Natural killer cell (primary cell): Measurements from ENCODE around the gene TANC1. TPM values are rescaled to one million over a fixed set of nuclear protein-coding genes. Genes with fewer than 3 reads are reported as not detected.

Experiments used
- ATAC-seq, 3 donors: fragments of 150-1000 bp in 2 of 3; fragments of 200-7000 bp in 1 of 3; cut with Tn5 transposase; 1 replicate in 1 of 3; 2 replicates in 2 of 3; pipeline ENCODE4 v1.10.0; 2021; ENCODE audit warnings: mild to moderate bottlenecking in 2 of 3, moderate library complexity in 2 of 3
- DNase-seq, 2 donors: peaks; one replicate each; pipeline versions ENCODE4 v3.0.0 to v3.0.0-alpha.2; 2013 to 2021; ENCODE audit warnings: mixed read lengths in 1 of 2
- H3K27ac ChIP-seq: one replicate; pipeline ENCODE4 v1.5.1; 2013; ENCODE audit warnings: mild to moderate bottlenecking, low read length
- H3K27me3 ChIP-seq: one replicate; pipeline ENCODE4 v1.6.1; 2013; ENCODE audit warnings: low read length; ENCODE audit not compliant: control insufficient read depth, insufficient read depth
- H3K36me3 ChIP-seq: one replicate; pipeline ENCODE4 v1.6.1; 2013; ENCODE audit warnings: low read length; ENCODE audit not compliant: control insufficient read depth, insufficient read depth
- H3K4me1 ChIP-seq: one replicate; pipeline ENCODE4 v1.6.1; 2013; ENCODE audit warnings: low read length; ENCODE audit not compliant: control insufficient read depth, insufficient read depth
- H3K4me3 ChIP-seq: one replicate; pipeline ENCODE4 v1.5.1; 2013; ENCODE audit warnings: low read length
- H3K9me3 ChIP-seq: one replicate; pipeline ENCODE4 v1.6.1; 2013; ENCODE audit warnings: low read length; ENCODE audit not compliant: control insufficient read depth, insufficient read depth
- H3K27ac Mint-ChIP-seq, 2 donors: one replicate each; pipeline ENCODE4 v1.8.0; 2022; ENCODE audit warnings: mild to moderate bottlenecking in 2 of 2, mixed read lengths in 2 of 2, moderate library complexity in 1 of 2
- H3K27me3 Mint-ChIP-seq, 2 donors: one replicate each; pipeline ENCODE4 v1.8.0; 2022; ENCODE audit warnings: low read depth in 2 of 2, mixed read lengths in 2 of 2
- H3K36me3 Mint-ChIP-seq: one replicate; pipeline ENCODE4 v1.8.0; 2022; ENCODE audit warnings: mixed read lengths
- H3K4me1 Mint-ChIP-seq, 2 donors: one replicate each; pipeline ENCODE4 v1.8.0; 2022; ENCODE audit warnings: mixed read lengths in 2 of 2
- H3K4me3 Mint-ChIP-seq: one replicate; pipeline ENCODE4 v1.8.0; 2022; ENCODE audit warnings: mild to moderate bottlenecking, moderate library complexity, mixed read lengths
- H3K9me3 Mint-ChIP-seq, 2 donors: one replicate each; pipeline ENCODE4 v1.8.0; 2022; ENCODE audit warnings: mixed read lengths in 2 of 2
- CTCF ChIP-seq: fragments of 200-600 bp; IDR thresholded peaks from one replicate; pipeline ENCODE4 v1.8.0; 2022; ENCODE audit warnings: antibody characterized with exemption
- WGBS: methylation state at CpG from one replicate; pipeline ENCODE4 v1.1.7; 2013; ENCODE audit warnings: missing lambda C conversion rate; ENCODE audit not compliant: insufficient coverage; 5-methylcytosine and 5-hydroxymethylcytosine counted together
- intact Hi-C: fragments of 100-400 bp; cut with micrococcal nuclease; formaldehyde crosslinking; loops from one replicate; pipeline ENCODE4 v1.14.2; 2022
- total RNA-seq, 4 donors: library from RNA; stranded (reverse); fragments of 120-200 nt in 1 of 4; gene quantifications; one replicate each; pipeline versions ENCODE4 v1.2.3 to v1.2.4, GENCODE V29; 2013 to 2022

Gene TANC1
- total RNA-seq, 3 donors from 2014 or later (not counting 1 experiment from before 2014, with no cell fraction given), result 0.82 to 4.2 (median 1.1) TPM

GRCh38 chr2:158996378-158996993, 28.0 kb downstream of the TANC1 start:
- ATAC-seq, result no peak
- Mint-ChIP-seq H3K9me3 (no peaks in the 10 kb centered on the region), H3K4me1 (no peaks in the 10 kb centered on the region), H3K4me3 (no peak overlapping the region), H3K27ac (no peak overlapping the region), H3K36me3 (no peaks in the 10 kb centered on the region), H3K27me3 (no peaks in the 10 kb centered on the region)
- TF ChIP-seq CTCF, result peak; percentile 40
- no peak for DNase-seq
- H3K4me1 ChIP-seq, result no peaks in the 10 kb centered on the region
- 100% methylated on average over 2 of the region's 4 CpGs for WGBS
- H3K27me3 ChIP-seq, result no peaks in the 10 kb centered on the region
- no peak overlapping the region for H3K4me3 ChIP-seq
- no peak overlapping the region for H3K27ac ChIP-seq
- no peaks in the 10 kb centered on the region for H3K9me3 ChIP-seq
- intact Hi-C loops, result no loop called here
- H3K36me3 ChIP-seq, result no peaks in the 10 kb centered on the region

GRCh38 chr2:158997037-158997790, 28.8 kb downstream of the TANC1 start:
- Histone ChIP-seq H3K4me1 (no peaks in the 10 kb centered on the region), H3K36me3 (no peaks in the 10 kb centered on the region), H3K27me3 (no peaks in the 10 kb centered on the region), H3K27ac (no peak overlapping the region), H3K4me3 (no peak overlapping the region), H3K9me3 (no peaks in the 10 kb centered on the region)
- no peak overlapping the region for H3K4me3 Mint-ChIP-seq
- WGBS, result 61% methylated on average over 4 of the region's 4 CpGs
- H3K36me3 Mint-ChIP-seq, result no peaks in the 10 kb centered on the region
- intact Hi-C loops, result no loop called here
- H3K27ac Mint-ChIP-seq, result no peak overlapping the region
- H3K9me3 Mint-ChIP-seq, result no peaks in the 10 kb centered on the region
- no peak for DNase-seq
- no peaks in the 10 kb centered on the region for H3K4me1 Mint-ChIP-seq
- no peaks in the 10 kb centered on the region for H3K27me3 Mint-ChIP-seq
- TF ChIP-seq CTCF, result no peak
- no peak for ATAC-seq

GRCh38 chr2:158998551-158999248, 30.3 kb downstream of the TANC1 start:
- Histone ChIP-seq H3K4me1 (no peaks in the 10 kb centered on the region), H3K9me3 (no peaks in the 10 kb centered on the region), H3K36me3 (no peaks in the 10 kb centered on the region), H3K4me3 (no peak overlapping the region), H3K27ac (no peak overlapping the region), H3K27me3 (no peaks in the 10 kb centered on the region)
- H3K4me3 Mint-ChIP-seq, result no peak overlapping the region
- DNase-seq (no peak), ATAC-seq (no peak)
- no peaks in the 10 kb centered on the region for H3K27me3 Mint-ChIP-seq
- H3K27ac Mint-ChIP-seq, result no peak overlapping the region
- no peaks in the 10 kb centered on the region for H3K36me3 Mint-ChIP-seq
- intact Hi-C loops, result no loop called here
- H3K4me1 Mint-ChIP-seq, result no peaks in the 10 kb centered on the region
- TF ChIP-seq CTCF, result no peak
- WGBS, result 90% methylated on average over 5 of the region's 6 CpGs
- H3K9me3 Mint-ChIP-seq, result no peaks in the 10 kb centered on the region
